Measurements from ENCODE around the gene PBX1.

DNA sequence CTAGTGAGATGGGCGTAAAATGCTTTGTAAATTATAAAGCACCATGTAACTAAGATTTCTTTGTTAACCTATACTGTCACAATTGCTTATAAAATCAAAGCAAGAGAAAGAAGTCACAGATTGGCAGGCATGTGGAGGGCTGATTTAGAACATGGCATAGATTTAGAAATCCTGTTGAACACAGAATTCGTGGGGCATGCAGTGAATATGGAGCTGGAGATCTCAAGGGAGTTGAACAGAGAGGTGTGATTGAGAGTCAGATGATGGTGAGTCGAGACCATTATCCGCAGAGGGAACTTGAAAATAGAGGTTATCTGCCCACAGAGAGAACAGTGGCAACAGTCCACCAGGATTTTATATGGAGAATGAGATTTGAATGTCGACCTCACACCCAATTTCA, 27.6 kb downstream of the PBX1 start:
- TF ChIP-seq, protein P1, sequence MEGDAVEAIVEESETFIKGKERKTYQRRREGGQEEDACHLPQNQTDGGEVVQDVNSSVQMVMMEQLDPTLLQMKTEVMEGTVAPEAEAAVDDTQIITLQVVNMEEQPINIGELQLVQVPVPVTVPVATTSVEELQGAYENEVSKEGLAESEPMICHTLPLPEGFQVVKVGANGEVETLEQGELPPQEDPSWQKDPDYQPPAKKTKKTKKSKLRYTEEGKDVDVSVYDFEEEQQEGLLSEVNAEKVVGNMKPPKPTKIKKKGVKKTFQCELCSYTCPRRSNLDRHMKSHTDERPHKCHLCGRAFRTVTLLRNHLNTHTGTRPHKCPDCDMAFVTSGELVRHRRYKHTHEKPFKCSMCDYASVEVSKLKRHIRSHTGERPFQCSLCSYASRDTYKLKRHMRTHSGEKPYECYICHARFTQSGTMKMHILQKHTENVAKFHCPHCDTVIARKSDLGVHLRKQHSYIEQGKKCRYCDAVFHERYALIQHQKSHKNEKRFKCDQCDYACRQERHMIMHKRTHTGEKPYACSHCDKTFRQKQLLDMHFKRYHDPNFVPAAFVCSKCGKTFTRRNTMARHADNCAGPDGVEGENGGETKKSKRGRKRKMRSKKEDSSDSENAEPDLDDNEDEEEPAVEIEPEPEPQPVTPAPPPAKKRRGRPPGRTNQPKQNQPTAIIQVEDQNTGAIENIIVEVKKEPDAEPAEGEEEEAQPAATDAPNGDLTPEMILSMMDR (IDR thresholded peaks at IDR 0.05): no peak
- TF ChIP-seq POLR2A (IDR thresholded peaks at IDR 0.05): no peak
- no peak for TF ChIP-seq EP300 (IDR thresholded peaks at IDR 0.05)
